ENCODE measurements around the gene TDRD7. TPM values are rescaled to one million over a fixed set of nuclear protein-coding genes. Genes with fewer than 3 reads are reported as not detected.
A peak's percentile ranks its signal among the peaks of the same experiment; 100 is the strongest.

The TDRD7 gene
- total and polyA plus RNA-seq, 2 of the 13 experiments (the other 11 are each of a cell fraction or from before 2014, with no cell fraction given) = 9.8 to 15.5 TPM

GRCh38 chr9:97501177-97501971 is 89.5 kb downstream of the TDRD7 start, which contains the start of gene TMOD1 (continued):
- TF ChIP-seq HMG20B (CRISPR knock-in tag; conservative IDR thresholded peaks at IDR 0.05) (no peak), SRSF1 (optimal IDR thresholded peaks at IDR 0.05; ENCODE audit: low read depth, low read length) (no peak), ZNF773 (CRISPR knock-in tag; IDR thresholded peaks at IDR 0.05; ENCODE audit: borderline replicate concordance) (no peak), ATF5 (CRISPR knock-in tag; IDR thresholded peaks at IDR 0.05; ENCODE audit: low read depth) (no peak), HNRNPLL (IDR thresholded peaks at IDR 0.05; ENCODE audit: low read depth, low read length, poor library complexity, severe bottlenecking) (peak; percentile 77), NR2F6 (IDR thresholded peaks at IDR 0.05) (no peak), NR2F6 (CRISPR knock-in tag; IDR thresholded peaks at IDR 0.05) (no peak), AHDC1 (CRISPR knock-in tag; IDR thresholded peaks at IDR 0.05; ENCODE audit: borderline replicate concordance) (no peak), SP140L (CRISPR knock-in tag; IDR thresholded peaks at IDR 0.05; ENCODE audit: borderline replicate concordance) (no peak), ZNF281 (CRISPR knock-in tag; IDR thresholded peaks at IDR 0.05; ENCODE audit: borderline replicate concordance) (no peak), RBM39 (IDR thresholded peaks at IDR 0.05; ENCODE audit: low read depth, low read length, poor library complexity, severe bottlenecking) (peak; percentile 36), ZNF142 (CRISPR knock-in tag; IDR thresholded peaks at IDR 0.05) (no peak), MTA3 (CRISPR knock-in tag; IDR thresholded peaks at IDR 0.05) (no peak)

Measured in HepG2 (cell line).